AG04449 (cell line): ENCODE measurements around the gene HMGCS2.

Experiments
- CTCF ChIA-PET: fragments of 350-600 bp; formaldehyde crosslinking; extraction: SDS; loops from one replicate; lab custom pipeline; 2021; ENCODE audit warnings: antibody characterized with exemption; lab: Yijun Ruan, JAX
- POLR2A ChIA-PET: fragments of 400-600, 350-600 bp; formaldehyde crosslinking; extraction: SDS; loops from one replicate; lab custom pipeline; 2020; ENCODE audit warnings: antibody characterized with exemption, inconsistent platforms; lab: Yijun Ruan, JAX
- DNase-seq: peaks from one replicate; pipeline ENCODE4 v3.0.0-alpha.2; 2010; ENCODE audit warnings: low read depth, low spot score
- H3K4me3 ChIP-seq: 2 replicates; pipeline ENCODE4 v1.5.1; 2011; ENCODE audit warnings: low read depth, mild to moderate bottlenecking, control low read depth, low read length
- TF ChIP-seq, protein P1 (sequence below): IDR thresholded peaks from one replicate; pipeline ENCODE4 v1.5.1; 2011; ENCODE audit warnings: mild to moderate bottlenecking, moderate library complexity, low read length, control low read depth, inconsistent platforms; ENCODE audit not compliant: insufficient read depth; ENCODE audit errors: missing control alignments

The HMGCS2 gene

GRCh38 chr1:119718972-119719371 lies 49.7 kb downstream of the HMGCS2 start:
- CTCF ChIA-PET, result no interaction called here
- POLR2A ChIA-PET, result no interaction called here
- TF ChIP-seq, protein P1, sequence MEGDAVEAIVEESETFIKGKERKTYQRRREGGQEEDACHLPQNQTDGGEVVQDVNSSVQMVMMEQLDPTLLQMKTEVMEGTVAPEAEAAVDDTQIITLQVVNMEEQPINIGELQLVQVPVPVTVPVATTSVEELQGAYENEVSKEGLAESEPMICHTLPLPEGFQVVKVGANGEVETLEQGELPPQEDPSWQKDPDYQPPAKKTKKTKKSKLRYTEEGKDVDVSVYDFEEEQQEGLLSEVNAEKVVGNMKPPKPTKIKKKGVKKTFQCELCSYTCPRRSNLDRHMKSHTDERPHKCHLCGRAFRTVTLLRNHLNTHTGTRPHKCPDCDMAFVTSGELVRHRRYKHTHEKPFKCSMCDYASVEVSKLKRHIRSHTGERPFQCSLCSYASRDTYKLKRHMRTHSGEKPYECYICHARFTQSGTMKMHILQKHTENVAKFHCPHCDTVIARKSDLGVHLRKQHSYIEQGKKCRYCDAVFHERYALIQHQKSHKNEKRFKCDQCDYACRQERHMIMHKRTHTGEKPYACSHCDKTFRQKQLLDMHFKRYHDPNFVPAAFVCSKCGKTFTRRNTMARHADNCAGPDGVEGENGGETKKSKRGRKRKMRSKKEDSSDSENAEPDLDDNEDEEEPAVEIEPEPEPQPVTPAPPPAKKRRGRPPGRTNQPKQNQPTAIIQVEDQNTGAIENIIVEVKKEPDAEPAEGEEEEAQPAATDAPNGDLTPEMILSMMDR, result no peak
- no peak for DNase-seq
- no peak overlapping the region for H3K4me3 ChIP-seq

DNA sequence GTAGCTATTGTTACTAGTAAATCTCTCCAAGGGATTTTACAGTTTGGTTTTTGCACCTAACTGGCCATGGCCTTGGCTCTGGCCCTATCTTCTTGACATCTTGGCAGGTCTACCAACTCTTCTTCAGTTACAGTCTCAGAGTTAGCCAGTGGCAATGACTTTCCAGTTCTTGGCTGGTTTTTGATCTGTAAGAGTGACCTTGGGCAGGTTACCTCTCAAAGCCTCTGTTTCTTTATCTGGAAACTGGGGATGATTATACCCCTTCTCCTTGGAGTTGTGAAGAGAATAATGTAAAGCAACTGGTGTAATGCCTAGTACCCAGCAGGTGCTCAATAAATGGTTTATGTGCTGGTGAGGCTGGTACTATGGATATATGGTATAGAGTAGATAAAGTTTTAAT lies 50.3 kb downstream of the HMGCS2 start:
- POLR2A ChIA-PET, result no interaction called here

GRCh38 chr1:119715542-119715941 lies 53.2 kb downstream of the HMGCS2 start:
- CTCF ChIA-PET, result interaction anchor here (1.9 to 3.7 kb wide), 3 partner anchors 13 to 104 kb away, joined by 4 to 22 read pairs (median 8); no protein-coding TSS in a partner anchor

More for the DNA sequence above, 50.3 kb downstream of the HMGCS2 start:
- TF ChIP-seq, protein P1, result no peak
- DNase-seq, result no peak
- no peak overlapping the region for H3K4me3 ChIP-seq
- CTCF ChIA-PET, result interaction anchor here (0.7 kb wide), 2 partner anchors 10 to 25 kb away, joined by 3 read pairs; no protein-coding TSS in a partner anchor

GRCh38 chr1:119714583-119714982 lies 54.1 kb downstream of the HMGCS2 start:
- ChIA-PET CTCF (interaction anchor here (1.2 to 3.7 kb wide), 4 partner anchors 14 to 103 kb away, joined by 4 to 22 read pairs (median 6); no protein-coding TSS in a partner anchor), POLR2A (no interaction called here)

More at GRCh38 chr1:119715542-119715941, 53.2 kb downstream of the HMGCS2 start:
- DNase-seq, result no peak
- POLR2A ChIA-PET, result no interaction called here
- H3K4me3 ChIP-seq, result no peak overlapping the region
- TF ChIP-seq, protein P1, result no peak

GRCh38 chr1:119713749-119714456 lies 54.8 kb downstream of the HMGCS2 start:
- CTCF ChIA-PET, result interaction anchor here (1.2 to 3.7 kb wide), 5 partner anchors 15 to 99 kb away, joined by 3 to 22 read pairs (median 5); no protein-coding TSS in a partner anchor
- peak overlapping the region; percentile 92 for H3K4me3 ChIP-seq
- DNase-seq, result no peak
- POLR2A ChIA-PET, result interaction anchor here (0.8 kb wide), 1 partner anchor 160 kb away, joined by 3 read pairs; no protein-coding TSS in a partner anchor
- TF ChIP-seq, protein P1, result no peak

More at GRCh38 chr1:119714583-119714982, 54.1 kb downstream of the HMGCS2 start:
- no peak for DNase-seq
- TF ChIP-seq, protein P1, result no peak
- H3K4me3 ChIP-seq, result no peak overlapping the region
